NCI-H2171 (cell line): ENCODE data around the gene FHIT.

Experiments used
- DNase-seq: peaks from one replicate; lab custom pipeline; 2025; lab: John Stamatoyannopoulos, UW

The FHIT gene

GRCh38 chr3:59766200-59766872, 1484.9 kb downstream of the FHIT start:
- DNase-seq: no peak

- DNase-seq: no peak
Observed at GRCh38 chr3:59764171-59764570, 1487.1 kb downstream of the FHIT start.

- DNase-seq: no peak
Observed at GRCh38 chr3:59762941-59763340, 1488.3 kb downstream of the FHIT start.

DNA sequence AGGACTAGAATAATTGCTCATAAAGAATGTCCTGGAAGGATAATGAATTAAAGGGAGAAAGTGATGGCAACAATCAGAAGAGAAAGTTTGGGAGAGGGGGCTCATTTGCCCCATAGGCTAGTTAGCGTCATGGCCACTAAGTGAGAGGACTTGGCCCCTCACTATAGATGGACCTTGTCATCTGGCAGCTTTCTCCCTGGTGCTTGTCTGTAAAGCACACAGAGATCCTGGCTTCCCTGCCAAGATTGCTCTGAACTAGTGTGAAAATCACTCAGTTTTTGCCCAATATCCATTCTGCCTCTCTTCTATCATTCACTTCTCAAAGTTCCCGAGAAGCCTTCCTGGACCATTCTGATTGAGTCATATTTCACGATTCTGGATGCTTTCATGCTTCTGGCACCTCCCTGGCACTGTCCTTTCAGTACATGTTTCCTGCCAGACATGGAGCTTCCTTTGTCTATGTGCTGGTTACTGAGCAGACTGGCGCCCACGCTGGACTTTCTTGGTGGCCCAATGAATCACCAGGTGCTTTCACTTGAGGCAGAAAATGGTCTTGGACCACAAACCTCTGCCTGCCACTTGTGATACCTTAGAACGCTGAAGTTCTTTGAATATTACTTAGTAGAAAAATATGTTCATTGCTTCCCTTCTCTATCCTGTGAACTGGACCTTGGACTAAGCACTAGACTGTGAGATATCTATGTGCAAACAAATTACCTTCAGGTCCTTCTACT, 1491.8 kb downstream of the FHIT start:
- DNase-seq: no peak

DNA sequence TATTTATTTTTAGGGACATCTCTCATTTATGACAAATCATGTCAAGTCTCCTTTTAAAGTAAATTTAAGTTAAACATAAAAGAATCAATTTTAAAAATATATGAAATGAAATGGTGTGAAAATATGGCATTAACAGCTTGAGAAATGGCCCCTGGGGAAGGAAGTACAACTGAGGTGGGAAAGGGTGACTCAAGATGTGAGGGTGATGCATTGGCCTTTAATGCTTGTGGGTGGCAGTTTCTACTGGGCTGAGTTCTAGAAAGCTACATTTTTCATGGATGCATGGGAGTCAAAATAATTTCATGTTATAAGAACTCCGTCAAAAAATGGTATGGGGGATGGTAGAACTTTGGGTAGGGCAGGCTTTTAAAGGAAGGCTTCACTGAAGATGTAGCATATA, 1492.6 kb downstream of the FHIT start:
- DNase-seq: no peak

DNA sequence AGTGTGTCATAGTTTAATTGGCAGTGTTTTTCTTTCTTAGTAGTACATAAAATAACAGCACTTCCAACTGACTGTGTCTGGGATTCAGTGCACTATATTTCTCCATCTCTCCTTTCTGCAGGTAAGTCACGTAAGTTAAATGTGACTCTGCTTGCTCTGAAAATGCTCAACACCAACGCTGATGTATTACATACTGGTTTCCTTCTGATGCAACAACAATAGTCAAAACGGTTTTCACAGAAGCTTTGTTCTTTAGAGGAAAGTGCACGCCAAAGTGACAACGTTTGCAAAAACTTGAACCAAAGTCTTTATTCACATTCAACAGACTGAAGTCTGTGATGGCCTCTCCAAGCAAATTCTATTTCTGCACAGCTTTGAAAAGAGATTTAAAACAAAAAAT, 1494.3 kb downstream of the FHIT start:
- DNase-seq: no peak

GRCh38 chr3:59754456-59755129, 1496.7 kb downstream of the FHIT start:
- no peak for DNase-seq

DNA sequence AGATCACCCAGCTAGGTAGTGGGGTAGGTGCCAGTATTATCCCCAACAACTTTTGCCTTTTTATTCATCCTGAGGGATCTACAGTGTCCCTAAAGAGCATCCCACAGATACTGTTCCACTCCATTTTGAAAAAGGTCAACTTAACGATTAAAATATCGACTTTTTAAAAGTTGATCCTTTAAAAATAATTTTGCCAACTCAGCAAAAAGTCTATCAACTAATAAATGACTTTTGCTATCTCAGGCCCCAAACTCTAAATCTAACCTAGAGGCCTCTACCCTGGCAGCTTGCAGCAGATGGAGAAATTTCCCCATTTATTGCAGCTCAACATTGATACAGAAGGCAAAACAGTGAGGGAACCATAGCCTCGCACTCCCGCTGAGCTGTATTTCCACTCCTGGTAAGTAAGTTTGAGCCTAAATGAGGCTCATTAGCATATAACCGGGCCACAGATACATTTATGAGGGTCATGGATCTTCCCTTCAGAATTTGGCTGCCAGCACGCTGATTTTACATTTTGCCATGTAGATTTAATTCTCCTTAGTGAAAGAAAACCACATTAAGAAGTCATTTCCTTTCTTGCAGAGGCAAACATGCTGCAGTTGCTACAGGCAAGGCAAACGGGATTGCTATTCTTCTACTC, 1497.3 kb downstream of the FHIT start:
- no peak for DNase-seq

DNA sequence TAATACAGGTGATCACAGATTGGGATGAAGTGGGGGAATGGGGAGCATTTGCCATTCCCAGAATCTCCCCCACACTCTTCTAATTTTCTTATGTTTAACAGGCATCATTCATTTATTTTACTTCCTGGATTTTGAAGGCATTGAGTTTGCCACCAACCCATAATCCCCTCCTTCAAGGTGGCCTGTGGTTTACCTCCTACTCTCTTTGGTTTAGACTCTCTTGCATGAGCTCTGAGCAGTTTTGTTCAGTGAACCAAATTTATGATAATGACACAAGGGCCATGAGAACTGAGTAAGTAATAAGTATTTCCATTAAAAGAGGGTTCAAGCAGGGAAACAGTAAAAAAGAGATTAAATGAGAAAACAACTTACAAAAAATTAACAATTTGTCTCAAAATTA, 1498.3 kb downstream of the FHIT start:
- no peak for DNase-seq

GRCh38 chr3:59751606-59752005, 1499.6 kb downstream of the FHIT start:
- DNase-seq: no peak

DNA sequence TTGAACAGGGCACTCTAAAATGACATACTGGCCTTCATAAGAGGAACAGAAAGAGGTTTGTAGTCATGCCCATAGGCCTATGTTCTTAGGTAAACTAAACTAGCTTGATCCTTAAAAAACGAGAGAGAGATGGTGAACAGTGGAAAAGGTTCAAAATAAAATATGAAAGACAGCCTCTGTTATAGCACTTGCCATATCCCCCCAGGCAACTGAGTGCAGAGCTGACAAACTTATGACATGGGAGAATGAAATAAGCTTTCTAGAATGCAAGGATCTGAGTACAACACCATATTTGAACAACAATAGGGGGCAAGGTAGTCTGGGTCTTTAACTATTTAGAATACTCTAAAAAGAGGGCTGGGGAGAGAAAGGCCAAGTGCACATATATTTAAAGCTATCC, 1500.9 kb downstream of the FHIT start:
- DNase-seq: no peak

DNA sequence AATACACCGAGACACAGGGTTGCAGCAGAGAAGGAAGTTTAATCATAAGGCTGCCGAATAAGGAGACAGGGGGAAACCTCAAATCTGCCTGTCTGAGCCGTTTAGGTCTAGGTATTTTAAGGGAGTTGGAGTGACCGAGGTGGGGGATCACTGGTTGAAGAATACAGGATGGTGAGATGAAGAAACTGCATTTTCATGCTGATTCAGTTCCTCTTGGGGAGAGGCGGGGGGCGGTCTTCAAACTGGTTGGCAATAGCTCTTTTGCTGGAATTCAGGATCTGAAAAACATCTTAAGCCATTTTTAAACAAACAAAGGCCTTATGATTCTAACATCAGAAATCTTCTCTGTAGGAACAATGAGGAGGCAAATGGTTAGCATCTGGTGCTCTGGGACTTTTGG, 1502.0 kb downstream of the FHIT start:
- no peak for DNase-seq

GRCh38 chr3:59746585-59746984, 1504.7 kb downstream of the FHIT start:
- DNase-seq: no peak

DNA sequence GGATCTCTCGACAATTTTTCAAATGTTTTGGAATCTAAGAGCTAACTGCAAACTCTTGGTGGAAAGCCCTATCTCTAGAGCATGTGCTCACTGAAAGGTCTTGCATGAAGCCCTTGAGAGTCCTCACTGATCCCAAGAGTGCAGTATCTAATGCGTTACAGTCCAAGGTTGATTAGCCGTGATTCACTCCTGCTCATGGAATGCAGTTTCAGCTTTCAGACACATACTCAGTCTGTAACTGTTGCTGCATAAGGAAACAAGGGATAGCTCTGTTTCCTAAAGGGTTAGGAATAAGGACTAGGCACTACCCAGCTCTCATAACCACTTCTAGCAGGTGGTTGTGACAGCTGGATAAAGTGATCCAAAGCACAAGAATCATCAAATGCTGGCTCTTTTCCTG, 1514.0 kb downstream of the FHIT start:
- no peak for DNase-seq

DNA sequence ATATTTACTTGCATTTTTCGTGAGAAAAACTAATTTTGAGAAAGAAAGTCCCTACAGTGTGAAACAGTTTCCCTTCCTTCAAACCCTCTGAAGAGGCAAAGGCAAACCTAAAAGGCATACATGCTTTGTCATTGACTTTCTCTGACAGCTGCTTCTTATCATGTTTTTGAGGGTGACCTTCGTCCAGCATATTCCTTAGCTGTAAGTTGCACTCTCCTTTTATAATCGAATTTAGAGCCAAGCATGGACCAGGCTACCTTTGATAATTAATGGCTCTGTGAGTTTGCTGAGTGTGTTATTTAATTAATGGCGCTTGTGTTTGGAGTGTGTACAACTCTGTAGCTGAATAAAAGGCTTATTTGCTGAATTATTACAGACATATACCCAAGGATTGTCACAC, 1517.2 kb downstream of the FHIT start:
- no peak for DNase-seq

- DNase-seq: no peak
Observed at GRCh38 chr3:59733041-59733809, 1518.0 kb downstream of the FHIT start.

- no peak for DNase-seq
Observed at GRCh38 chr3:59731943-59732342, 1519.3 kb downstream of the FHIT start.

- DNase-seq: no peak
Observed at GRCh38 chr3:59730591-59730990, 1520.7 kb downstream of the FHIT start.

GRCh38 chr3:59728587-59728908, 1522.7 kb downstream of the FHIT start:
- DNase-seq: no peak

DNA sequence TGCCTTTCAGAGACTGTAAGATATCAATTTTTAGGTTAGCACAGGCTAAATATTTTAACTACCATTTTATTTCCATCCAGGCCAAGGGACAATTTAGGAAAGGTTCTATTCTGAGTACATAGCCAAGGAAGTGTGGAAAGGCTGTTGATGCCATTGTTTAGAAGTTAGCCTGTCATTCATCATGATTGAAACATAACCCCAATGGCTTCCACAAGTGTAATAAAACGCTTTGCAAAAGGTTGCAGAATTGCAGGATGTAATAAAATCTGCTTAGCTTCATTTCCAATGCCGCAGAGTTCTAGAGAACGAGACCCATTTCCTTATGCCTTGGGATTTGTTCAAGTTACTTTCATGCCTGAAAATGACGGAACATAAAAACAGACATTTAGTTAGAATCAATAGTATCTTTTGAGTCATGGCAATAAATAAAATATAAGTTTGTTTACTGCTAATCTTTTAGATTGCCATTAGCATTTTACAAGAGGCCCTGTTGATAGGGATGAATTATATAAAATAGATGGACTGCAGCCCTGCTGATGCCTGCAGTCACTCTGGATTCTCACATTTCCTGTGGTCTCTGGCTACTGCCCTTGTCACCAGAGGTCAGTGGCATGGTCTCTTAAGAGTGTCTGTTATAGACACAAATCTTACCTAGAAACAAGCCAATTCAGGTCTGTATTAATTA, 1523.2 kb downstream of the FHIT start:
- no peak for DNase-seq

GRCh38 chr3:59726279-59726678, 1525.0 kb downstream of the FHIT start:
- DNase-seq: no peak
